GM18951 (cell line): ENCODE data around the gene SCN2B.

ENCODE experiments used
- POLR2A ChIP-seq: IDR thresholded peaks from 4 replicates; pipeline ENCODE4 v1.6.1; 2011; ENCODE audit warnings: mild to moderate bottlenecking; ENCODE audit not compliant: insufficient read length, insufficient read depth; ENCODE audit errors: extremely low read depth
- in situ Hi-C: fragments of 300-500 bp; cut with MboI; formaldehyde crosslinking; loops from one replicate; pipeline ENCODE4 v1.12.0; 2022; ENCODE audit warnings: low sequenced_read_pairs, mixed read lengths, inconsistent platforms; ENCODE audit not compliant: unreplicated experiment

SCN2B gene

DNA sequence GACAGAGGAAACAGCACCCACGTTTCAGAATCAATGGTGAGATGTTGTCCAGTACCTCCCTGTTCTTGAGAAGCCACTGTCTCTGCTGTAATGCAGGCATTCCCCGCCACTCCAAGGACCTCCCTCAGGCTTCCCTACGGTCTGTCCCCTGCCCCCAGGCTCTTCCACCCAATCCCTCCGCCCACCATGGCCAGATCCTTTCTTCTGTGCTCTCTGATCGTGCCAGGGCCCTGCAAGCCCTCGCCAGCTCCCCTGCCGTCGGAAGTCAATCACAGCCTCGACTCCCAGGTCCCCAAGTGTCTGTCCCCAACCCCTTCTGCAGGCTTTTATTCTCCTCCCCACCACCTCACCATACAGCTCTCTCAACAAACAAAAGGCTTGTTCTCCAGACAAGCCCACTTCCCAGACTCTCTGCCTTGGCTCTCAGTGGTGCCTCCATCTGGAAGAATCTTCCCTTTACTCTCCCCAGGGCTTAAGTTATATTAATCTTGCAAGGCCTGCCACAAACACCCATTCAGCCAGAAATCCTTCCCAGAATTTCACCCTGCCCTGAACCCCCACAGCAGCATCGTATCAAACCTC, 37.5 kb downstream of the SCN2B start:
- in situ Hi-C loops: no loop called here
- TF ChIP-seq POLR2A: no peak

DNA sequence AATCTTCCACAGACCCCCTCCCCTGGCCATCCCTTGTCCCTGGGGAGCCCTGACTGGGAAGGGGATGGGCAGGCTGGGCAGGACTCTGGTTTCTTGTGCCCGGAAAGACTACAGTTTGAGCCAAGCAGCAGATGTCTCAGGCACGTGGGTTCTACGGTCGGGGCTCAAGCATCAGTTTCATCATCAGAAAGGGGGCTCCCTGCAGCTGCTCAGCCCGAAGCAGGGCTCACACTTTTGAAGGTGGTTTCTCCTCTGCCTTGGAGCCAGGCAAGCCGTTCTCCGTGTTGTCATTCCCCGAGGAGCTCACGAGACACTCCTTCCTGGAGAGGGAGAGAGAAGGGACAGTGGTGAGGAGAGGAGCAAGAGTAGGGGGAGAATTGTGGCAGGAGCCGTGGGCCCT, 39.6 kb downstream of the SCN2B start:
- in situ Hi-C loops: no loop called here
- TF ChIP-seq POLR2A: no peak

DNA sequence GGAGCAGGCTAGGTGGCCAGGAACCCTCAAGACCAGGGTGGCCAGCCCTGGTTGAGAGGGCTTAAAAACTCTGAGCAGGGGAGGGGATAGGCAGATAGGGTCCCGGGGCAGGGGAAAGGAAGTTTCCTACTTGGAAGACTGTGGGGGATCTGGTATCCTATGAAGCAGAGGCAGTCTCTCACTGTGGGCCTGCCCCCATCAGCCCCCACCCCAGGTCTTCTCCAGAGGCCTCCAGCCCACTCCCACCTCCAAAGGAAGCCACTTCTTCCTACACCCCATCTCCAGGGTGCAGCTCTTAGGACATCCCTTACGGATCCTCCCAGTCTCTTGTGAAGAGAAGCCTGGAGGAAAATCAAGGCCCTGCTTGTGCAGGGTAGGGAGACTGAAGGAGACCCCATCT, 40.1 kb downstream of the SCN2B start:
- no peak for TF ChIP-seq POLR2A
- in situ Hi-C loops: no loop called here

DNA sequence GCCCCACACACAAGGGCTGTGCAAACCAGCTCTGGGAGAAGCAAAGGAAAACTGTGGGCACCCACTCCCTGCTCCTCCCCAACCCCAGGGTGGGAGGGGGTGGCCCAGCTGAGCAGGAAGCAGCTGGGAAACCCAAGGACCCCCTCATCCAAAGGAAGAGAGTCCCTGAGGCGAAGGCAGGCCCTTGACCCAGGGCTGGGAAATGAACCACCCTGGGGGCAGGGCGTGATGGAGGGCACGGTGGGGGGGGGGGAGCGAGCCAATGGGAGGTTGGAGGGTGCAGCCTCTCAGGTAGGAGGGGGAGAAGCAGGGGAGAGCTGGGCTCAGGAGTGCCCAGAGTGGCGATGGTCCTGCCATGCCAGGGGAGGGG, 40.7 kb downstream of the SCN2B start:
- TF ChIP-seq POLR2A: no peak
- in situ Hi-C loops: no loop called here

DNA sequence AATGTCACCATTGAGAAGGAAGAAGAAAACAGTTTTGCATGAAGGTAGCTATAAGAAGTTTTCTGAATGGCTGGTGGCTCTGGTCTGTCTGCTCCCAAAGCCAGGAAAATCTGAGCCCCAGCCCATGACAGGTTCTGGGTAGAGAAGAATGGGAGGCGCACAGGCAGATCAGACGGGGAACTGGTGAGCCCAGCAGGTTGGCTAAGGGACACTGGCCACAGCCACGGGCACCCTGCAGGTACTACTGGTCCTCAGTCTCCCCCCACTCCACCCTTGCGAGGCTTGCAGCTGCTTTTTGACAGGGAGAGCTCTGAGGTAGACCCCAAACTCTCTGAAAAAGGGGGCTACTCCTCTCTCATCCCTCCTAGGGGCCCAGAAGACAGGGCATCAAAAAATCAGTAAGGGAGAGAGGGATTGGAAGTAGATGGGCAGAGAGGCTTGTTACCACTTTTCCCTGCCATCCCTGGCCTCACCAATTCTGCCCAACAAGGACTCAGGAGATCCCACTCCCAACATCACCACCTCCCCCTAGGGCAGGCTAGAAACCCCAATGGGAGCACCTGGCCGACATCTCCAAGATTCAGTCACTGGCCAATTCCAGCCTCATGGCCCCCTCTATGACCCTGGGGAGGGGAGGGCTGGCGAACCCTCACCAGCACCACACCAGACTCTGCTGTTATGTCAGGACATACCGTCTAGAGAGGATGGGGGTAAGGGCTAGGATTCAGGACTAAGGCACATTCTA, 41.2 kb downstream of the SCN2B start:
- in situ Hi-C loops: no loop called here
- no peak for TF ChIP-seq POLR2A

DNA sequence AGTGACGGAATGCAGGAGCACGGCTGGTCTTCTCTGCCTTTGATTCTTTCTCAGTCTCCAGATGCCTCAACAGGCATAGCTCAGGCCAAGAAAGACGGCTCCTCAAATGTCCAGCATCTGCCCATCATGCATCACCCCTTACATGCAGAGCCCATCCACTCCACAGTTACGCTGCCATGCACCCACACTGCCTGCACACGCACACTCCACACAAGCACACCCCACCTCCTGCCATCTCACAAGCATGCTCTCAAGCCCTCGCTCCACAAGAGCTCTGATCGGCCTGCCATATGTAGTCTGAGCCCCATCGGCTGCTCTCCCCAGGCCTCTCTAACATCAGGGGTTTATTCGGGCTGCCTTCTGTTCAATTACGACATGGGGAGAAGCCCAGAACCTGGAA, 42.6 kb downstream of the SCN2B start:
- in situ Hi-C loops: no loop called here

DNA sequence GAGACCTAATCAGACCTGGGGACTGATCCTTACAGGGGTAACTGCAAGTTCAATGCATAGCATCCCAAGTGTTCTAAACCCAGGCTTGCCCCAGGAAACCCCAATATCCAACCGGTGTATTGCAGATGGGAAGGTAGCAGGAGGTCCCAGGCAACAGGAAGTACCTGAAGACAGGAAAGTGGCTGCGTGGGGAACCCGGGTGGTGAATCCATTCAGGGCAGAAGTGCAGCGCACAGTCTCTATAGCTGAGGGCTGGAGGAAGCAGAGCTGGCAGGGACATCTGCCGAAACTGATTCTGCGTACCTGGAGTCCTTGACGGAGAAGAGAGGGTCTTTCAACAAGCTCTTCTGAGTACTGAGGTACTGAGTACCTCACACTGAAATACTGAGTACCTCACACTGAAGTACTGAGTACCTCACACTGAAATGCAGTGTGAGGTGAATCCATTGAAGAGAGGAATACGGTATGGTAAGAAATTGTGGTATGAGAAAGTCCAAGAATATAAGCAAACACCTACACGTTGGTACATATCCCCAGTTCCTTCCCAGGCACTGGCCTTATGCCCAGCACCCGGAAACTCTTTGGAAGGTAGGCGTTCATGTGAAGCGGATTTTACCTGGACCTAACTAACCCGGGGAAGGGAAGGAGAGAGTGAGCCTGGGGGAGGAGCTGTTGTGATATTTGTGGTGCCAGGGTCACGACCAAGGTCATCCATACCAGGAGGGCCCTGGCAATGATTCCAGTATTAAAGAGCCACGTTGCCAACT, 43.9 kb downstream of the SCN2B start:
- no peak for TF ChIP-seq POLR2A
- in situ Hi-C loops: no loop called here

More for the DNA sequence above, 42.6 kb downstream of the SCN2B start:
- TF ChIP-seq POLR2A: no peak

DNA sequence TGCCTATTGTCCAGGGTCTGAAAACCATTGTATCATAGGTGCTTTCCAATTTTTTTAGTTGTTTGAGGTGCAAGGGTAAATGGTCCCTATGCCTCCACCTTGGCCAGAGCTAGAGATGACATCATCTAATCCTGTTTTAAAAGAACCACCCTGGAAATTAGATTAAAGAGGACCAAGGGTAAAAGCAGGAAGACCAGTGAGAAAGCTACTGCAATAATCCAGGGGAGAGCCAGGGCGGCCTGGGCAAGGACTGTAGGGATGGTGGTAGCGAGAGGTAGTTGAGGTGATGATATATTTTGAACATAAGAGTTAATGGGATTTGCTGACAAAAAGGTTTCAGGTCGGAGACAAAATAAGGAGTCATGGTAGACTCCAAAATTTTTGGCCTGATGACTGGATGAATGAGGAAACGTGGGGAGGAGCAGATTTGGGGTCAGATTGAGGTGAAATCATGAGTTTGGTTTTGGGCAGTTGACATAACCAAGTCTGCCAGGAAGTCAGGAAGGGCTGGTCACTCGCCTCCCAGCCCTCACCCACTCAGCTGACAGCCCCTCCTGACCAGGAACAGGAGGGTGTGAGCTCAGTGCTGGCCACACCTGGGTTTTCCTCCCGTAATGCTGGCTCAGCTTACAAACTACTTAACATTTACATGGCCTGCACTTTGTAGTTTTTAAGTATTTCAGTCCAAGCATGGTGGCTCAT, 46.8 kb downstream of the SCN2B start:
- in situ Hi-C loops: no loop called here
- no peak for TF ChIP-seq POLR2A

DNA sequence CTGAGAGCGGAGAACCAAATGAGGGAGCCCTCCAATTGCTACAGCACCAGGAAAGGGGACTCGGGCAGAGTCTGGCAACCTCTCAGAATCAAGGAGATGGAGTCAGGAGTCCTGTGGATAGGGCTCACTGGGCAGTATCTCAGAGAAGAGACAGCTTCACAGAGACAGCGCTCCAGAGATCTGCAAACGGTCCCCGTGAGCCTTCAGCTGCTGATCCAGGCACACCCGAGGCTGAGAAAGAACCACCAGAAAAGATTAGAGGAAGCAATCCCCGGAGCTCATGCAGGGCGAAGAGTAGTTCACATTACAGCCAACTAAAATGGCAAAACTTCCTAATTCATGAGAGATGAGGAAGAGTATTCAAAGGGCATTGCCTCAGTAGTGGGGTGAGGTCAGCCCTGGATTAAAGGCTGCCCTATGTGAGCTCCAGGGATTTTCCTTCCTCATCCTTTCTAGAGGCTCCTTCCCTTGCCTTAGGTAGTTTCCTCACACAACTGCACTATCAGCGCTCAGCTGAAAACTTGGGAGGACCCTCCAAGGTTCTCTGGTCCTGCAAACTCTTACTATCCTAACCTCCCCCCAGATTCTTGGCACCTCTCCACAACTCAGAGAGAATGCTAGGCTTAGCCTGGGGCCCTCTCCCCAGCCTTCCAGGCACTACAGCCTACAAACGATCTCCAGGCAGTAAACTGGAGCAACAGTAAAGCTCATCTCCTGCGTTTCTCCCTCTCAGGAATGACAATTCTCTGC, 47.5 kb downstream of the SCN2B start:
- no peak for TF ChIP-seq POLR2A
- in situ Hi-C loops: no loop called here

DNA sequence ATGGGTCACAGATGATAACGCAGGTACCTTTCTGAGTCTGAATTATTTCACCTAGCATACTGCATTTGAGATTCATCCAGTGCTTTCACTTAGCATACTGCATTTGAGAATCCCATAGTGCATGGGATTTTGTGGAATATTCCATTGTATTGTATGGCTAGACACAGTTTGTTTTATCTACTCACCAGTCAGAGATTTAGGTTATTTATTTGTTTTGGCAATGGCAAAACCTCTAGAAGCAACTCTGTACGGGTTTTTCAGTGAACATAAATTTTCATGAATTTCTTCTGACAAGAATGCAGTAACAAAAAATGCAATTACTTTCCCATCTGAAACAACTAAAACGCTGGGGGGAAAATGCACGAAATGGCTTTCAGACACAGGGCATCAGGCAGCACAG, 48.1 kb downstream of the SCN2B start:
- TF ChIP-seq POLR2A: no peak
- in situ Hi-C loops: no loop called here

DNA sequence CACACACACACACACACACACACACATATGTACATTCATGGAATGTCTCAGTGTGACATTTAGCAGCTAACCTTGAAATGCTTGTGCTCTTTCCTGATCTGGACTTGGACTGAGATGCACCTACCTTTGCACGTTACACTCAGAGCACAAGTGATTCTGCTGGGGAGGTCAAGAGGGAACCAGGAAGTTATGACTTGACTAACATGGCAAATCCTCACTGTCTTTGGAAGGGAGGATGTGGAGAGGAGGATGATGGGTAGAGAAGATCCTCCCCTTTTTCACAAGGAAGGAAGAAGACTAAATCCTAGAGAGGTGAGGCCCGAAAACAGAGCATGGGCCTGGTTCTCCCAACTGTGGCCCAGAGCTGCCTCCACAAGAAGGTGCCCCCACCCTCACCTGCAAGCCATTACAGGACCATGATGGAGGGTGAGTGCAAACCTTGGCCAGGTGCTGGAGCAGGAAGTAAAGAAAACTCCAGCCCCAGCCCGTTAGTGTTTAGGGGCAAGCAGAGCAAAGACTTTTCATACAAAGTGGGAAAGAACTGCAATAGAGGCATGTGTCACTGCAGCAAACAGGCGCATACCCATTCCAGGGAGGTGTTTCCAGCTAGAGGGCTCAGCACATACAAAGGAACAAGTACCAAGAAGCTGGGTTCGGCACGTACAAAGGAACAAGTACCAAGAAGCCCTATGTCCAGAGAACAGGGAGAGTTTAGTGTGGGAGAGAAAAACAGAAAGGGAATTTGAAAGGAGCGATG, 50.2 kb downstream of the SCN2B start:
- TF ChIP-seq POLR2A: no peak
- in situ Hi-C loops: no loop called here

DNA sequence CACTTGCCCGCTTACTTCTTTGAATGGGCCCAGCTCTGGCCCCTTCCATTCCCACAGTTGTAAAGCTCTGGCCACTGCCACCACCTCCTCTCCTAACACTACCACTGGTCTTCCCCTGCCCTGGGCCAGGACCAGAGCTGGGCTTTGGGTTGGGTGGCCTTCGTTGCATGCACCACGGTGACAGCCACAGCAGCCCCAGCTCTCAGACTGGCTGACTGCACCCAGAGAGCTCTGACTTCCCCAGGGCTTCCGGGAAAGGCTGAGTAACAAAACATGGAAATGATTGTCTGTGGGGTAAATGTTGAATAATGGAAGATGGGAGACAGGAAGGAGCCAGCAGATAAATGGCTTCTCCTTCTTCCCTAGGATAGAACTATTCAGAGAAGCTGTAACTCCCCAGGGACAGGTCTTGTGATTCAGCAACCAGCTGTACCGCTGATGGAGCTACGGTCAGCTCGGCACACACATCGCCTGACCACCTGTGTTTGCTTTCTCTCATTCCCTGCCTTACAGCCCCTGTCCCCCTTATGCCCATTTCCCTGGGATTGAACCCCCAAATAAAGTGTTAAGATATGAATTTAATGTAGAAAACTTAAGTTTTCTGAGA, 51.4 kb downstream of the SCN2B start:
- no peak for TF ChIP-seq POLR2A
- in situ Hi-C loops: no loop called here
